Measurements from ENCODE around the gene DNAH14. TPM values are rescaled to one million over a fixed set of nuclear protein-coding genes. Genes with fewer than 3 reads are reported as not detected.
"Not testable (repeated sequence)": the region's sequence is repeated elsewhere in the genome, so short reads cannot be mapped to it uniquely, and the experiment has no call there.

DNAH14 gene
- polyA plus RNA-seq, 1 donor (not counting 4 experiments of a cell fraction or from before 2014, with no cell fraction given) = 6.4 TPM

DNA sequence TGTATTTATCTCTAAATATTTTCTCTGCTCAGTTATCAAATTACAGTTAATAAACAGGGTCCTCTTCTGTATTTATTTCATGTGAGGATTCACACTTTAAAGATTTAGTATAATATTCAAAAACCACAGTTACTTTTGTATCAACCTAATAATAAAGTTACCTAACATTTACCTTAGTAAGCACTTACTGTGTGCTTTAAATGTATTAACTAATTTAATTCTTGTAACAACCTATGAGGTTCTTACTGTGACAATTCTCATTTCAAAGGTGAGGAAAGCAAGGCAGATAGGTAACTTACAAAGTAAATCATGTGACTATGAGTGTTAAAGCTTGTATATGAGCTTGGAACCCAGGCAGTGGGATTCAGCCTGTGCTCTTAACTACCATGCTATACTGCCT lies 30.2 kb downstream of the DNAH14 start:
- no peak for FAIRE-seq

DNA sequence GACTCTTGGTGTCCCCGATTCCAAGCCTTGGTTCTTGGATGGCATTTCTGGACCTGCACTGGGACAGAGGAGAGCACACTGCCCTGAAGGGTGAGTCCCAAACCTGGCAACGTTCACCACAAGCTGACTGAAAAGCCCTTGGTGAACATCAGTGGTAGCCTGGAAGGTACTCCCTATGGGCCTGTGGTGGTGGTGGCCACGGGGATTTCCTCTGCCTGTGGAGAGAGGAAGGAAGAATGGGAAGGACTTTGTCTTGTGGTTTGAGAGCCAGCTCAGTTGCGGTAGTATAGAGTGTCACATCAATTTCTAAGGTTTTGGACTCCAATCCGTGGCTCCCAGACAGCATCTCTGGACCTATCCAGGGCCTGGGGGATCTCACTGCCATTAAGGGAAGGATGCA lies 50.7 kb downstream of the DNAH14 start:
- Histone ChIP-seq H3K4me1 (ENCODE audit: control insufficient read depth, extremely low read depth, insufficient read depth, low read length) (no peaks in the 10 kb centered on the region), H3K4me2 (ENCODE audit: control insufficient read depth, extremely low read depth, insufficient read depth, low read depth, low read length) (no peak overlapping the region), H3K27ac (ENCODE audit: control insufficient read depth, insufficient read depth, low read length) (no peak overlapping the region), H3K79me2 (ENCODE audit: control insufficient read depth, insufficient read depth, low read length) (no peaks in the 10 kb centered on the region), H3K9ac (ENCODE audit: control insufficient read depth, extremely low read depth, insufficient read depth, low read length) (no peak overlapping the region), H3K9me3 (ENCODE audit: control insufficient read depth, low read depth, low read length) (no peaks in the 10 kb centered on the region), H4K20me1 (ENCODE audit: control insufficient read depth, extremely low read depth, insufficient read depth, low read length) (no peaks in the 10 kb centered on the region), H3K36me3 (ENCODE audit: control insufficient read depth in 2 of 2, extremely low read depth in 1 of 2, insufficient read depth in 2 of 2, low read length in 2 of 2) (no peaks in the 10 kb centered on the region), H3K27me3 (ENCODE audit: control insufficient read depth, extremely low read depth, insufficient read depth, low read length) (no peaks in the 10 kb centered on the region), H3K4me3 (ENCODE audit: control insufficient read depth in 2 of 3, extremely low read depth in 1 of 3, insufficient read depth in 2 of 3, low read depth in 1 of 3, low read length in 3 of 3) (no peak overlapping the region), H3K9me1 (ENCODE audit: control insufficient read depth, extremely low read depth, insufficient read depth, low read length) (no peaks in the 10 kb centered on the region), H2AFZ (ENCODE audit: control insufficient read depth, low read length) (no peak overlapping the region)
- TF ChIP-seq EZH2 (IDR thresholded peaks at IDR 0.05; ENCODE audit: low read length) = no peak
- TF ChIP-seq, protein P1, sequence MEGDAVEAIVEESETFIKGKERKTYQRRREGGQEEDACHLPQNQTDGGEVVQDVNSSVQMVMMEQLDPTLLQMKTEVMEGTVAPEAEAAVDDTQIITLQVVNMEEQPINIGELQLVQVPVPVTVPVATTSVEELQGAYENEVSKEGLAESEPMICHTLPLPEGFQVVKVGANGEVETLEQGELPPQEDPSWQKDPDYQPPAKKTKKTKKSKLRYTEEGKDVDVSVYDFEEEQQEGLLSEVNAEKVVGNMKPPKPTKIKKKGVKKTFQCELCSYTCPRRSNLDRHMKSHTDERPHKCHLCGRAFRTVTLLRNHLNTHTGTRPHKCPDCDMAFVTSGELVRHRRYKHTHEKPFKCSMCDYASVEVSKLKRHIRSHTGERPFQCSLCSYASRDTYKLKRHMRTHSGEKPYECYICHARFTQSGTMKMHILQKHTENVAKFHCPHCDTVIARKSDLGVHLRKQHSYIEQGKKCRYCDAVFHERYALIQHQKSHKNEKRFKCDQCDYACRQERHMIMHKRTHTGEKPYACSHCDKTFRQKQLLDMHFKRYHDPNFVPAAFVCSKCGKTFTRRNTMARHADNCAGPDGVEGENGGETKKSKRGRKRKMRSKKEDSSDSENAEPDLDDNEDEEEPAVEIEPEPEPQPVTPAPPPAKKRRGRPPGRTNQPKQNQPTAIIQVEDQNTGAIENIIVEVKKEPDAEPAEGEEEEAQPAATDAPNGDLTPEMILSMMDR (optimal IDR thresholded peaks at IDR 0.05 in 1 of 3, IDR thresholded peaks at IDR 0.05 in 1 of 3, conservative IDR thresholded peaks at IDR 0.05 in 1 of 3; ENCODE audit: extremely low read depth in 1 of 3, insufficient read depth in 2 of 3, low read length in 3 of 3) = no peak
- dilution Hi-C loops (cut with MboI; ENCODE audit: extremely low pct_ligation_motif_present, low sequenced_read_pairs) = no loop called here
- no peak for DNase-seq (ENCODE audit: low read depth, low spot score)
- FAIRE-seq = no peak

More for the DNA sequence above, 30.2 kb downstream of the DNAH14 start:
- TF ChIP-seq, protein P1 (optimal IDR thresholded peaks at IDR 0.05 in 1 of 3, IDR thresholded peaks at IDR 0.05 in 1 of 3, conservative IDR thresholded peaks at IDR 0.05 in 1 of 3; ENCODE audit: extremely low read depth in 1 of 3, insufficient read depth in 2 of 3, low read length in 3 of 3) = no peak
- no peak for TF ChIP-seq EZH2 (IDR thresholded peaks at IDR 0.05; ENCODE audit: low read length)
- Histone ChIP-seq H3K27me3 (ENCODE audit: control insufficient read depth, extremely low read depth, insufficient read depth, low read length) (no peaks in the 10 kb centered on the region), H3K4me1 (ENCODE audit: control insufficient read depth, extremely low read depth, insufficient read depth, low read length) (no peaks in the 10 kb centered on the region), H3K4me3 (ENCODE audit: control insufficient read depth in 2 of 3, extremely low read depth in 1 of 3, insufficient read depth in 2 of 3, low read depth in 1 of 3, low read length in 3 of 3) (no peak overlapping the region), H3K36me3 (ENCODE audit: control insufficient read depth in 2 of 2, extremely low read depth in 1 of 2, insufficient read depth in 2 of 2, low read length in 2 of 2) (no peaks in the 10 kb centered on the region), H2AFZ (ENCODE audit: control insufficient read depth, low read length) (no peak overlapping the region), H3K9me1 (ENCODE audit: control insufficient read depth, extremely low read depth, insufficient read depth, low read length) (no peaks in the 10 kb centered on the region), H3K9ac (ENCODE audit: control insufficient read depth, extremely low read depth, insufficient read depth, low read length) (no peak overlapping the region), H3K4me2 (ENCODE audit: control insufficient read depth, extremely low read depth, insufficient read depth, low read depth, low read length) (no peak overlapping the region), H3K27ac (ENCODE audit: control insufficient read depth, insufficient read depth, low read length) (no peak overlapping the region), H3K79me2 (ENCODE audit: control insufficient read depth, insufficient read depth, low read length) (no peaks in the 10 kb centered on the region), H3K9me3 (ENCODE audit: control insufficient read depth, low read depth, low read length) (no peaks in the 10 kb centered on the region), H4K20me1 (ENCODE audit: control insufficient read depth, extremely low read depth, insufficient read depth, low read length) (no peaks in the 10 kb centered on the region)
- dilution Hi-C loops (cut with MboI; ENCODE audit: extremely low pct_ligation_motif_present, low sequenced_read_pairs) = loop anchor here (5.0 kb wide), 1 partner anchor 43 kb away; no protein-coding TSS in a partner anchor
- DNase-seq (ENCODE audit: low read depth, low spot score) = no peak

DNA sequence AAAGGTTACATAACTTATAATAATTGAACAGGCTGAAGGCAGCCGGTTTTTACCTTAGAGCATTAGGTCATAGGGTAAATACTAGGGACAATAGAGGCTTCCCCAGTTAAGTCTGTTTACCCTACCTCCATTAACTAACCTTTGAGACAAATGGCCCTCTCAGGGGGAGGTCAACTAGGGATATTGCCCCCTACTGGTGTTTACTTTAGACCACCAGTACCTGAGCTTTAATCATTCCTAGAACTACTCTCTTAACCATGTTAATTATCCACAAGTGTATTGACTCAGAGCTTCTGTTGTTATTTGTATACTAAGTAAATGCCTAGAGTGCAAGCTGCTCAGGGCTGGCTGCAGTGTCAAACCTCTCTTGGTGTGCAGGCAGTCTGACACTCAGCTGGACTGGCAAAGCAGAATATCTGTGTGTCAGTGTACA lies 52.5 kb downstream of the DNAH14 start:
- H4K20me1 ChIP-seq (ENCODE audit: control insufficient read depth, extremely low read depth, insufficient read depth, low read length); H3K36me3 ChIP-seq (ENCODE audit: control insufficient read depth in 2 of 2, extremely low read depth in 1 of 2, insufficient read depth in 2 of 2, low read length in 2 of 2); H3K4me1 ChIP-seq (ENCODE audit: control insufficient read depth, extremely low read depth, insufficient read depth, low read length); H3K4me2 ChIP-seq (ENCODE audit: control insufficient read depth, extremely low read depth, insufficient read depth, low read depth, low read length); H3K27me3 ChIP-seq (ENCODE audit: control insufficient read depth, extremely low read depth, insufficient read depth, low read length); H3K27ac ChIP-seq (ENCODE audit: control insufficient read depth, insufficient read depth, low read length); H3K9me1 ChIP-seq (ENCODE audit: control insufficient read depth, extremely low read depth, insufficient read depth, low read length); H3K79me2 ChIP-seq (ENCODE audit: control insufficient read depth, insufficient read depth, low read length); FAIRE-seq; H3K9ac ChIP-seq (ENCODE audit: control insufficient read depth, extremely low read depth, insufficient read depth, low read length); dilution Hi-C loops (cut with MboI; ENCODE audit: extremely low pct_ligation_motif_present, low sequenced_read_pairs); H3K9me3 ChIP-seq (ENCODE audit: control insufficient read depth, low read depth, low read length); H3K4me3 ChIP-seq (ENCODE audit: control insufficient read depth in 2 of 3, extremely low read depth in 1 of 3, insufficient read depth in 2 of 3, low read depth in 1 of 3, low read length in 3 of 3); H2AFZ ChIP-seq (ENCODE audit: control insufficient read depth, low read length); DNase-seq (ENCODE audit: low read depth, low spot score): not testable (repeated sequence)
